HG03139 (cell line): ENCODE data around the gene NXPE3.
"Not testable (repeated sequence)": the region's sequence is repeated elsewhere in the genome, so short reads cannot be mapped to it uniquely, and the experiment has no call there.

Experiments
- ATAC-seq: cut with Tn5 transposase; IDR thresholded peaks from one replicate; pipeline ENCODE4 v1.9.1; 2021; ENCODE audit not compliant: unreplicated experiment

NXPE3 gene

GRCh38 chr3:101779047-101779821 is at the start of gene NXPE3:
Gene NXPE3 (plus strand): TSS chr3:101779211. CDS start chr3:101785597, 6,386 bp downstream.
- ATAC-seq, result peak; percentile 90

DNA sequence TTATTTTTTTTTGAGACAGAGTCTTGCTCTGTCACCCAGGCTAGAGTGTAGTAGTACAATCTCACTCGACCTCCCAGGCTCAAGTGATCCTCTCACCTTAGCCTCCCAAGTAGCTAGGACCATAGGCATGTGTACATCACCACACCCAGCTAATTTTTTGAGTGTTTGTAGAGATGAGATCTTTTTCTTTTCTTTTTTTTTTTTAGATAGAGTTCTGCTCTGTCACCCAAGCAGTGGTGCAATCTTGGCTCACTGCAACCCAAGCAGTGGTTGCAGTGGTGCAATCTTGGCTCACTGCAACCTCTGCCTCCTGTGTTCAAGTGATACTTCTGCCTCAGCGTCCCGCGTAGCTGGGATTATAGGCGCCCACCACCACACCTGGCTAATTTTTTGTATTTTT is 49.4 kb upstream of the NXPE3 start:
- no peak for ATAC-seq

DNA sequence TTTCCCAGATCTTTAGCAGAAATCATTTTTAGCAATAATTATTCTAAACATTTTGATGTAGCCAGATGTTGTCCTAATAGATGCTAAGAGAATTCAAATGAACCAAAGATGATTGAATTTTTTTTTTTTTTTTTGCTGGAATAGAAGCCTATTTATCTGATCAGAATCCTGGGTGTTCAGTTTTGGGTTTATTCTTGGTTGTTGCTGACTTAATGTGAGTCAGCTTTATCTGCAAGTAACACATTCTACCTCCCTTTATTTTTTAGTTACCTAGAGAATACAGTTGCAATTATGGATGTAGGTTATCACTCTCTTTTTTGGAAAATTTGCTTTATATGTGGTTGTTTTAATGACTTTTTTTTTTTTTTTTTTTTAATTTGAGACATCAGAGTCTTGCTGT is 48.2 kb upstream of the NXPE3 start:
- ATAC-seq, result no peak

- no peak for ATAC-seq
These were observed 46.8 kb upstream of the NXPE3 start for GRCh38 chr3:101732240-101732641.

DNA sequence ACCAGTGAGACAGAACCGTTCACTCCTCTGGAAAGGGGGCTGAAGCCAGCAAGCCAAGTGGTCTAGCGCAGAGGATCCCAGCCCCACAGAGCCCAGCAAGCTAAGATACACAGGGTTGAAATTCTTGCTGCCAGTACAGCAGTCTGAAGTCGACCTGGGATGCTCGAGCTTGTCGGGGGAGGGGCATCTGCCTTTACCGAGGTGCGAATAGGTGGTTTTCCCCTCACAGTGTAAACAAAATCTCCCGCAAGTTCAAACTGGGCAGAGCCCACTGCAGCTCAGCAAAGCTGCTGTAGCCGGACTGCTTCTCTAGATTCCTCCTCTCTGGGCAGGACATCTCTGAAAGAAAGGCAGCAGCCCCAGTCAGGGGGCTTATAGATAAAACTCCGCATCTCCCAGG is 43.2 kb upstream of the NXPE3 start:
- no peak for ATAC-seq

DNA sequence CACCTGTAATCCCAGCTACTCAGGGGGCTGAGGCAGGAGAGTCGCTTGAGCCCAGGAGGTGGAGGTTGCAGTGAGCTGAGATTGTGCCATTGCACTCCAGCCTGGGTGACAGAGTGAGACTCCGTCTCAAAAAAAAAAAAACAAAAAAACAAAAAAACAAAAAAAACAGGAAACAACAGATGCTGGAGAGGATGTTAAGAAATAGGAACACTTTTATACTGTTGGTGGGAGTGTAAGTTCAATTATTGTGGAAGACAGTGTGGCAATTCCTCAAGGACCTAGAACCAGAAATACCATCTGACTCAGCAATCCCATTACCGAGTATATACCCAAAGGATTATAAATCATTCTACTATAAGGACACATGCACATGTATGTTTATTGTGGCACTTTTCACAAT is 37.1 kb upstream of the NXPE3 start:
- not testable (repeated sequence) for ATAC-seq

GRCh38 chr3:101744811-101745210 is 34.2 kb upstream of the NXPE3 start:
- ATAC-seq, result no peak

DNA sequence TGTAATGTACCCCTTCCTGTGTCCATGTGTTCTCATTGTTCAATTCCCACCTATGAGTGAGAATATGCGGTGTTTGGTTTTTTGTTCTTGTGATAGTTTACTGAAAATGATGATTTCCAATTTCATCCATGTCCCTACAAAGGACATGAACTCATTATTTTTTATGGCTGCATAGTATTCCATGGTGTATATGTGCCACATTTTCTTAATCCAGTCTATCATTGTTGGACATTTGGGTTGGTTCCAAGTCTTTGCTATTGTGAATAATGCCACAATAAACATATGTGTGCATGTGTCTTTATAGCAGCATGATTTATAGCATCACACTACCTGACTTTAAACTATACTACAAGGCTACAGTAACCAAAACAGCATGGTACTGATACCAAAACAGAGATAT is 33.1 kb upstream of the NXPE3 start:
- ATAC-seq, result not testable (repeated sequence)

- not testable (repeated sequence) for ATAC-seq
These were observed 25.5 kb upstream of the NXPE3 start for GRCh38 chr3:101753386-101754113.

- no peak for ATAC-seq
These were observed 20.8 kb upstream of the NXPE3 start for GRCh38 chr3:101758224-101758623.

- no peak for ATAC-seq
These were observed 16.9 kb upstream of the NXPE3 start for GRCh38 chr3:101762041-101762646.

GRCh38 chr3:101777745-101778281 is 1.2 kb upstream of the NXPE3 start:
- ATAC-seq, result not testable (repeated sequence)

DNA sequence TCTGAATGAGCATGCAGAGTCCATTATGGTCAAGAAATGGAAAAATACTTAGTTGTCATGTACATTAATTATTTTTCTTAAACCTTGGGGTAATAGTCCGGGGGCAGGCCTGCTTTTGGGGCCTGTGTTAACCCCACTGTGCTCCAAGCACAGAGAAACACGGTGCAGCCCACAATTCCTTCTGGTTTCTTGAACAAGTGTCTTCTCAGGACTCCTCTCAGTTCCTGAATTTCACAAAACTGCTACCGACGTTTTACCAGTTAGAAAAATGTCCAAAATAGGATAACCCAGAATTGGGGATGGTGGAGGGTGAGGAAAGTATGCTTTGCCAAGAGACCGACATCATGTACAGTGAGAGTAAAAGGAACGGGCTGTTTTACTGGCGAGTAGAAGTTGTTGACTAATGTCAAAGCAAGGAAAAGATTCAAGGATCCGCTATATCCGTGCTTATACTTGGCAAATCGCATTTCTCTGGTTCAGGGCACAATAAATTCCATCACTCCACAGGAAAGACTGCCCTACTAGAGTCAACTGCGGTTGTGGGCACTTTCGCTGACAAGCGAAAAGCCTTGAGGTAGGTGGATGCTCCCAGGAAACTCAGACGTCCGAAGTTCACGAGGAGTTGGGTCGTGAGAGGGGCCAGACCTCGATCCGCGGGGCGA is 495 bp upstream of the NXPE3 start:
- no peak for ATAC-seq

GRCh38 chr3:101779822-101780381 is 891 bp downstream of the NXPE3 start:
- no peak for ATAC-seq

GRCh38 chr3:101780661-101781060 is 1.6 kb downstream of the NXPE3 start:
- no peak for ATAC-seq

GRCh38 chr3:101781166-101781565 is 2.2 kb downstream of the NXPE3 start:
- ATAC-seq, result no peak

GRCh38 chr3:101784855-101785613 is 6.0 kb downstream of the NXPE3 start:
- no peak for ATAC-seq

DNA sequence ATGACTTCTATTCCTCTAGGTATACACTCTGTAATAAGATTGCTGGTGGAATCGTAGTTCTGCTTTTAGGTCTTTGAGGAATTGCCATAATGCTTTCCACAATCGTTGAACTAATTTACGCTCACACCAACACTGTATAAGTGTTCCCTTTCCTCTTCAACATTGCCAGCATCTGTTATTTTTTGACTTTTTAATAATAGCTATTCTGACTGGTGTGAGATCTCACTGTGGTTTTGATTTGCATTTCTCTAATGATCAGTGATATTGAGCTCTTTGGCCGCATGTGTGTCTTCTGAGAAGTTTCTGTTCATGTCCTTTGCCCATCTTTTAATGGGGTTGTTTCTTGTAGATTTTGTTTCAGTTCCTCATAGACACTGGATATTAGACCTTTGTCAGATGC is 12.8 kb downstream of the NXPE3 start:
- peak; percentile 97 for ATAC-seq

- no peak for ATAC-seq
These were observed 17.2 kb downstream of the NXPE3 start for GRCh38 chr3:101796077-101796680.

- no peak for ATAC-seq
These were observed 22.2 kb downstream of the NXPE3 start for GRCh38 chr3:101801174-101801573.
